Activated naive CD4-positive, alpha-beta T cell (primary cell): ENCODE data around the gene AGMO.

Experiments used
- DNase-seq, 4 experiments: peaks; one replicate each; lab custom pipeline; 2025; lab: John Stamatoyannopoulos, UW

AGMO gene

DNA sequence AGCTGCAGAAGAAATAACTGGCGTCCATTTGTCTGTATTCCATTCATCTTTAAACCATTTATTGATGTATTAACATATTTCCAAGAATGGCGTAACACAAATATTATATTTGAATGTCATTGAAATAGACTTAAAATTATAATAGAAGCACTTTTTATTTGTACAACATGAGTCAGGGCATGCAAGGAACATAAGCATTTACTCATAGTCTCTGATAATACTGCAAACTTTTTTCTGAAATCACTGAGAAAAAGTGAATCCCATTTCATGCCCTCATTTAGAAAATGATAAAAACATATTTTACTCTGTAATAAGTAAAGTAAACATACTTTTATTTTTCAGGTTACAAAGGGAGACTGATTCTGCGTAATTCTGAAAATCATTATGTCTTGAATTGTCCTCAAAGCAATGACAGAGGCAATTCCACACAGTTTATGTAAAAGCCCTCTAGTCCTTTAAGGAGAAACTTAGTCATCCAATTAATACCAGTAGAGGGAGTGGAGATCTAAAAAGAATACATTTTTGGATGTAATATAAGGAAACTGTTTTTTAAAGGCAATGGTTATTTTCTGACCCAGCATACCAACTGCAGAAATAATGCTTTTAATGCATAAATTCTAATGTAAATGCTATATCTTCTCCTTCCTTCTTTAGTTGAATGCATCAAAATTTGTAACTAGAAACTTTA, 58.1 kb downstream of the AGMO start:
- no peak for DNase-seq

DNA sequence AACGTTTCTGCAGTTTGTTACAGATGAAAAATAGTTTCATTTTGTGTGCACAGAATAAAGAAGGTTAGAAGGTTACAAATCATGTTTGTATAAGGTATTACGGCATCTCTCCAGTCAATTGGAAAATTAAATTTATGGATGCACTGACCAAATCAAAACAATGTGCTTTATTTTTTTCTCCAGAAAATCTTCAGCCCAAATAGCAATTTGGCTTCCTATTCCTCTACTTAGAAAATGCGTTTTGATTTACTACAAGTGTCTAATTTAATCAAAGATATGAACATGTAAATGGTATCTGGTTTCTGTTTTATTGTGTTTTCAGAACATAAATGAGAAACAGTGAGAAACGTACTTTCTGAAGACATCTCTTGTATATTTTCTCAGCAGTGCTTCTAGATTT, 63.4 kb downstream of the AGMO start:
- DNase-seq, result no peak

DNA sequence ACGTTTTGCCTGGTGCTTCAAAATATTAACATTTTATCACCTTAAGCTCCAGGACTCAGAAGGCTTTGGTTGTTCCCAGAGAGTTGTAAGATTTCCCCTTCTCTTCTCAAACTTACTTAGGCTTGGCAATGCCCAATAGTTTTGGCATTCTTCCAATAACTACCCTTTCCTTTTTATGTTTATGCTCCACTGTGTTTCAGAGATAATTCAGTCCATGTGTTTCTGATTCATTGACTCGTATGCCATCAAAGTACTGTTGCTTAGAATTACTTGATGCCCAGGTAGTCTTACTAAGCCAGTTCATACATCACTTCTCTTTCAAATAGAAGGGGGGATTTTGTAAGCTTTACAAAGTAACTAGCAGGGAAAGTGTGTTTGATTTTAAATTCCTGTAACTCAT, 66.6 kb downstream of the AGMO start:
- DNase-seq, result no peak

DNA sequence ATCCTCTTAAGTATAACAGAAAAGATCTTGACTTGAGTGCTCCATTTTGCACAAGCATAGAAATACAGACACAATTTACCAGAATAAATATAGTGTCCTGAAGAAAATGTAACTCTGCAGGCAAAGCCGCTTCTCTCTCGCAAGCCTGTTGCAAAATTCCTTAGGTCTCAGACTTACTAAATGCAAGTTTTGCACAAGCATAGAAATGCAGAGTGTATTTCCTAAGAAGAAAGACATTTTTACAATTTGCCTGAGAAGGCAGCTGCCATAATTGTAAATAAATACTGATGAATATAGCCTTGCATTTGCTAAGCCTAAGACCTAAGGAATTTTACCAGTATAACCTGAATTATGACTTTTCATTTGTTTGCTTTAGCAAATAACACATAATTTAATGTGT, 67.1 kb downstream of the AGMO start:
- DNase-seq, result no peak

DNA sequence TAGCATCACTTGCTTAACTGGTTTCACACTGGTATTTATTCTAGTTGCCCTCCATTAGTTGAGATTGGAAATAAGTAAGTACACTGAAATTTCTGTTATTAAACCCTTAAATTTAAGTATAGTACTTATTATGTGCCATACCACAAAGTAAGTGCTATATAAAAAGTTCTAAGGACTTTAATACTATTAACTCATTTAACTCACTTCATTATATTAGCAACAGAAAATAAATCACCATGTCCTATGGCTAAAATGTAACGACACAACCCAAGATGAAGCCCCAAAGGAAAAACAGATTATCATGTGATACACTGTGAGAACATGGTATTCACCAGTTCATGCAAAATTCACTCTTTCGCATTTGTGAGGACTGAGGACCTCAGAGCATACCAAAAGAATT, 70.5 kb downstream of the AGMO start:
- no peak for DNase-seq

DNA sequence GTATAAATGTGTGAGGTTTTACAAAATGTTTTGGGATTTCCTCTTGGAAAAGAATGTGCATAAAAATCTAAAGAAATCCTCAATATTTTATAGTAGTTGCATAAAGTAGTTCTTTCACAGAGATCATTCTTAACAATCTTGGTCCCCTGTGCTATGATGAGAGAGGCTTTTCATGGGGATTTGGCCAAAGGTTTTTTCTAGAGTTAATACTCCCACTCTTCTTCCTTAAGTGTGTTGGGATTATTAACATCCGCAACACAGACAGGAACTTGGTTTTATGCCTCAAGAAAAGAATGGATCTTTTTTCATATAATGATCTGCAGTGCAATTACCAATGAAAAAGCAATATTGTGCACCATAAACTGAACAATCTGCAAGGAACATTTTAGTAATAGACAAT, 71.5 kb downstream of the AGMO start:
- DNase-seq, result no peak

DNA sequence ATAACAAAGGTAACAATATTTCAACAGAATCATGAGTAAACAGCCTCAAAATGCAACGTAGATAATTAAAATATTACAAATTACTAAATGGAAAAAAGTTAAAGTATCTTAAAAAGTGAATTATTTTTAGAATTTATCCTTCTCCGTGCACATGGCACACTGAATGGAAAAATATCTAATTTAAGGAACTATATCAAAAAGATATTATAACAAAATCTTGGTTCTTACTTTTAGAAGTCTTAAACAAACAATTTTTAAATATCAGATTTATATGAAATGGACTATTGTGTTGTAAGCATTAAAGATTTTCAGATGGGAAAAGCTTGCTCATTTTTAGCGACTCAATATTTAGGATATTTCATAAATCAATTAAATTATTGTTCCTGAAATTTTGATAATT, 72.0 kb downstream of the AGMO start:
- no peak for DNase-seq

DNA sequence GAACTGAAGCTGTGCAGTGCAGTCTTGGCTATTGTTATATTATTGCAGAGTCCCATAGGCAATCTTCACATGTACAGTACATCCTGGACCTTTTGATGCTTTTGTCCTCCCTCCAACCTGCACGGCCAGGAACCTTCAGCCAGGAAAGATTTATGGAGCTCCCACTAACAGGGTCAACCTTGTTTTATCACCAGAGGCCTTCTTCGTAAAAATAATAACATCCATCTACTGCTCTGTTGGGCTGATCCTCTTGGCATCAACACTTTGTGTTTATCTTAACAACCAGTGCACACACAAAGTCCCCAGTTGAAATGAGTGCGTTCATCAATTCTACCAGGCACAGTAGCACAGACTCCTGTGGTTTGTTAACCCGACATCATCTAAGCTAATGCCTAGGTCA, 72.4 kb downstream of the AGMO start:
- no peak for DNase-seq

DNA sequence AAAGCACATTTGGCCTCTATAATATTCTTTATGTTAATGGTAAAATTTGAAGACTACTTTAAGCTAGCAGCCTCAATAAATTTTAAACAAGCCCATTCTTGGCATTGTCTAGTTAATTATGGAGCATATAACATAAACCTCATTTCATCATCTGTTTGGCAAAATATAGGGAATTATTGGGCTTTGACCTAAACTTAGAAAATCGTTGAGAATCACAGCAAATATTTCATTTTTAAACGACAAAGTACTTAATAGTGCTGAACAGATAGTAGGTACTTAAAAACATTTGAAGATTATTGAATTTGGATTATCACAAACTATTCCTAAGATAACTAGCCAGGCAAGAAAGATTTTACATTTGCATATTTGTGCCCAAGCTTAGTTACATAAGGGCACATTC, 73.4 kb downstream of the AGMO start:
- DNase-seq, result no peak

DNA sequence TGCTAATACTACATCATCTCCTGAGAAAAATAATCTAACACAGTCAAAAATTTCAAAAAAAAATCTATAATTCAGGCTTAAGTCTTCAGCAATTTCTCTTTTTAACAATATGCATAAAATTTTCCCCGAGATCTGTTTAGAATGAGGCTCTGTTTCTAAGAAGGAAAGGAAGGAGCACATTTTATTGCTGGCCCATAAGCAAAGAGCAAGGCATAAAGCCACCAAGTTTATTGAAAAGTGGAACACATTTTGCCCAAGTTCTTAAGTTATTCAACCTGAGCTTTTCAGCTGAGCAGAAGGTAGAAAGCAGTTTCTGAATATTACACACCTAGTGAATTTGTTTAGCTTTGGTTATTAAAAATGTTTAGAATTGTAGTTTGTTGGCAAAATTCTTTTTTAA, 73.9 kb downstream of the AGMO start:
- DNase-seq, result no peak

DNA sequence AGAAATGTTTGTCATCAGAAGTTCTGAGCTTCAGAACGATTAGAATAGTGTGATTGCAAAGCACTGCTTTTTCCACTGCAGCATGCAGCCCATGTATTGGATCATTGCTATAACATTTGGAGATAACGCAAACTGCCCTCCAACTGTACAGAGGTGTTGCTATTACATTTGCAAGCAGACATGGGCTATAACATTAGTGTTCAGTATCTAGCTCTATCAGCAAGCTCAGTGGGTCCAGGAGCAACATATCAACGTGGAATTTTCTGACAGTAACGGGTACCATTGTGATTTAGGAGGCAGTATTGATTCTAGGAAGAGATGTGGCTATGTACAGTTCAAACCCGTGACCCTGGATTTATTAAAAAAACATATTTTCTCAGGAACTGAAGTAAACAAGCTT, 75.8 kb downstream of the AGMO start:
- DNase-seq, result no peak

DNA sequence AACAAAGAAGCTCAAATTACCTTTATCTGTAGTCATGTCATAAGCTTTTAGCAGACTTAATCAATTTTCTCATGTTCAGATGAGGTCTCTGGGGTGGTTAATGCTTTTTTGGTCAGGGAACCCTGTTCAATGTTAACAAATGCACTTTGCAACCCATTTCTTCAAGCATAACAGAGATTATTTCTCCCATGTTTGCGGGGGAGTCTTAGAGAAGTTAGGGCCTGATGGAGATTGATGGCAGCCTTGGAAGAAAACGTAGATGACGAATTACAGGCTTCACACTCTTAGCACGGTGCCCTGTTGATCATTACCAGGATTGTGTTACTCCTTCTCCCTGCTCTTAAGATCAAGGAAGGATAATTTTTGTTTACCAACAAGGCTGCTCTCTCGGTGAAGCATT, 76.4 kb downstream of the AGMO start:
- DNase-seq, result no peak

DNA sequence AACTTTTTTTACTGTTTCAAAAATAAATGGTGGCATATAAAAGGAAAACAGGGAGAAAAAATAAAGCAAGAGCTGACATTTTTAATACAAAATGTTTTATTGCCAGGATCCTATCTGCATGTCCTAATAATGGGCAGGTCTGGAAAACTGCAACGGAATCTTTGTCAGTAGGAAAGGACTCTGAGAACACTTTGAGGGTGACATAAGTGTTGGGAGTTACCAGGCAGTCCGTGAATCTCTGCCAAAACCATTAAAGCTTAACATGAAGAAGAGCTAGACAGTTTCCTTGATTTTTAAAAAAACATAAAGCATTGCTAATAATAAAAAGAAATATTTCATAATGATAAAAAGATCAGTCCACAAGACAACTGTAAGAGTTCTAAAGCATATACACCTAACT, 80.7 kb downstream of the AGMO start:
- no peak for DNase-seq

DNA sequence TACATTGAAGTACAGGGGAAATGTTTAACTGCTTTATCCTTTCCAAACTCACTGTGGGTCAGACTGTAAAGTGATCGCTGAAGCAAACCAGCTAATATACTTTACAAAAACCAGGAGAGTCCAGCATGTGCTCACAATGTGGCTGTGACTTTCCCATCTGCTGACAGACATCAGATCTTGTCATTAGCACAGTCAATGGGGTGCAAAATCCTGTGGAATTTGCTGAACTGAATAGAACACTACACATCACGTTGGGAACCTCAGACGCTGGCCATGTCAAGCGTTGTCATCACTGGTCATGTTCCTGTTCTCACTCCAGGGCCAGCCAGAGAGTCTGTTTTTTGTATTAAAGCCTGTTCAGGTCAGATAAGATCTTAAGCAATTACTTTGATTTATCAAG, 83.4 kb downstream of the AGMO start:
- no peak for DNase-seq

DNA sequence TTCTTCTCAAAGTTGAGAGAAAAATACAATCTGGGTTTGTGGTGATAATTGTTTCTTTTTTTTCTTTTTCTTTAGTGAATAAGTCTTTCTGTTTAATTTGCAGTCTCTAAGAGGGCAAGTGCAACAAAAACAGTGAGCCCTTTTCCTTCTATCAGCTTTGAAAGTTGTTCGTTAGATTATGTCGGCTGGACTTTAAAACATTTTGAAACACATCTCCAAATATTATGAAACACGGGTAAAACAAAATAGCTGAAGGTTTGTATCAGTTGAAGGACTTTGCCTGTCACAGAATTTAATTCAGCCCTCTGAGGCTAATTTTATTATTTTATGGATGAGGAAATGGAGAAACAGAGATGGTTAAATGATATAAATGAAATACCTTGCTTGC, 85.3 kb downstream of the AGMO start:
- DNase-seq, result no peak

DNA sequence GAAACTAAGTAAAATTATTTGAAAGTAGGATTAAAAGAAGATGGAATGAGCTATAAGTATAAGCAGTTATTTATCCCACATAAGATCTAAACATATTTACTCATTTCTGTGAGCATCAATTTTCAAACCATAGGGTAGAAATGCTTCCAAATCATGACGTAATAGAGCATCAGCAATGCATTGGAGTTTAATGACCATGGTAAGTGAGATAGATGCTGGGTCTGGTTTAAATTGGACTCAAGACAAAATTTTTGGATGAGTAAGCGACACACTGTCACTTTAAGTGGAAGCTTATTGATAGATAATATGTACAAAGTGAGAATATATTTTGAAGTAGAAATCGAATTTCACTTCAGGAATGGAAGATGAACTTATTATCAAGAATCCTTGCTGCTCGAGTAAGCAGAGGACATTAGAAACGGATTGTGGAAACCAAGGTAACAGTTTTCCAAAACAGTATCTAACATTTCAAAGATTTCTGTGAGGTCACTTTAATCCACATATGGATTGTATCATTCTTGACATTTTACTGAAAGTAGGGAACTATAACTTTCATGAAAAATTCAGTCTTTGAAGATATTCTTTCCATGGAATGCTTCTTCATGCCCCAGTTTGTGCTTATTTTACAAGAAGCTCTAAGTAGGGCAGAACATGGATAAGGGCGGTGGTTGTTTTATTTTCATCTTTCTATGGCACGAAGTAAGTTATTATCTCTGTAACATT, 85.8 kb downstream of the AGMO start:
- no peak for DNase-seq

DNA sequence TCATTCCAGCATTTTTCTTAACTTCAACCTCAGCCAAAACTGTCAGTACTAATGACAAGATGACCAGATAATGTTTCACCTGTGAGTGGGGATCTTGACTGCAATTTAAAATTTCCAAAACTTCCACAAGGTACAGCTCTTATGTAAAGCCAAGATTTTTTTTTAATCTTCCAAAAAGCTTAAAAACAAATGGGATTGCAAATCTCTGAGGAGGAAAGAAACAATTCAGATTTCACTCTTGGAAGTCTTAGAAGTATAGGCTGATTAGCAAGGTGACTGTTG, 90.2 kb downstream of the AGMO start:
- no peak for DNase-seq

DNA sequence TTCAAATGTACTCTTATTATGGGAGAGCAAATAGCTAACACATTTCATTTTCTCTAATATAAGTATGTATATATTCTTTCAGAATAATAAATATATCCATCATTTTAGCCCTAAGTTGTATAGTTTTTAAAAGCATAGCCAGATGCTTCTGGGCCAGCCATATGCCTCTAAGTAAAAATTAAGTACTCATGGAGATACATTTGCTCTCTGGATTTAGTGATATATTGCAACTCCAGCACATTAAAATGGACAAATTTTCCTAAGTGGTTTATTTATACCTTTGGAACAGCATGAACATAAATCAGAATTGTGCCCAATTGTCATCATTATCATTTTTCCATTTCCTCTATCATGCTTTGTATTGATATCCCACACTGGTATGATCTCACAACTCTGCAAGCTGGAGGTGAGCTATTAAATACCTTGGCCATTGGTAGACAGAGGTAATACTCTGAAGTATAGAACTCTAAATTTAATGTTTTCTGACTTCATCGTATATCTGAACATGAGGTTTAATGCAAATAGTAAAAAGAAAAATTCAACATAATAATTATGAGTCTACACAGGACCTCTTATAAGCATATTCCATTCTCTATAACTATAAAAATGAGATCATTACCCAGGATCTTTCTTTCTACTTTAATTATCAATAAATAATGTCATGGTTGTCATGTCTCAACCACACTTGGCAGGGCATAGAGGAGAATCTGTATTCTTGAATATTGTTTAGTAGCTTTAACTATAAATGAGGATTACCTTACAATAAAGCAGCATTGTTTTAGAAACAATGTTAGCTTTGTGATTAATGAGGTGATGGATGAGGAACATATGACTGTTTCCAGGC, 90.8 kb downstream of the AGMO start:
- no peak for DNase-seq

DNA sequence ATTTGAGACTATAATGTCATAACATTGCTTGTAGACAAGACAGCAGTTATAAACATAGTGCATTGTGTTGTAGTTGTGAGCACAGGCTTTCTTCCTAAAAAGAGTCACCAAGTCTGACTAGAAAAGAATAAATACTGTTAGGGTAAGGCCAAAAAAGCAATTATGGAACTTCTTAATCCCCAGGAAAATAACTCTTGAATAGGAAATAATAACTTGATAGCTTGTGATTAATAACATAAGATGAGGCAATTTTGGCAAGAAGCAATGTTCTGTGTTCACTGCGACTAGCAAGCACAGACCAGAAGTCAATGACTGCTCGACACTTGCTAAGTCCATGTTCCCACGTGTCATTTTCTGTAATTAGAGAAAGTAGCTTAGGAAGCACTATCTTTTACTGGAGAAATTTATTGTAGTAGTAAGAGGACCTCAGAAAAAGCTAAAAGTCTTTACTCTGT, 97.1 kb downstream of the AGMO start:
- DNase-seq, result no peak

DNA sequence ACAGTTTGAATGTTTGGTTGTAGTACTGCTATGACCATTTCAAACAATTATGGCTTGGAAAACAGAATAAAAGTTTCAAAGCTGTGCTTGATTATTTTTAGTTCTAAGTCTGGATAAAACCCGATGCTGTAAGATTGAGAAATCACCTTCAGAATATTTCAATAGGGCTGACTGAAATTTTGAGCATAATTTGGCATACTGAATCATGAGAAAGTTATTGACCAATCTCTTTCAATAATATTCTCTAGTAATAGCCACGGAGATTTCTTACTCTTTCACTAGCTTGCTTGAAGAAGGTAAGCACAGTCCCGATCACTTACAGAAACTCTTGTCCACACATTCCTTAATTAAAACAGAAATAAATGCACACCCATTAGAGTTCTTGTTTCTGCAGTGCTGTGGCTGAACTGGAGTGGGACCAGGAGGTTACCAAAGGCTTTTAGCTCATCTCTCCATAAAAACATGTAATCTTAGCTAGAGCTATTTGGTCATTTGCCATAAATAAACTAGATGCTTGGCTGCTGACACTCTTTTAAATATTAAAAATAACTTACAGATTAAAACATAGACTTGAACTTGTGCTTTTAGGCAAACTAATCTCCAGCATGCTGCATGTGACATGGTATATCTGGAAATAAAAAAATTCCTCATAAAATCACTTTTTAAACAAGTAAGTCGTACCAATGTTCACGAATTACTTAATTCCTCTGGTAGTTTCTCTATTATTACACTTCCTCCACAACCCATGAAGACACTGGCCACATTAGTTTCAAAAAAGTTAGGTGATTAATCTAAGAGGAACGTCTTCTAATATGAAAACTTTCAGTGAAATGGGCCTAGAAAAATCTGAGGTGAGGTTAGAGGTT, 97.8 kb downstream of the AGMO start:
- DNase-seq, result no peak

DNA sequence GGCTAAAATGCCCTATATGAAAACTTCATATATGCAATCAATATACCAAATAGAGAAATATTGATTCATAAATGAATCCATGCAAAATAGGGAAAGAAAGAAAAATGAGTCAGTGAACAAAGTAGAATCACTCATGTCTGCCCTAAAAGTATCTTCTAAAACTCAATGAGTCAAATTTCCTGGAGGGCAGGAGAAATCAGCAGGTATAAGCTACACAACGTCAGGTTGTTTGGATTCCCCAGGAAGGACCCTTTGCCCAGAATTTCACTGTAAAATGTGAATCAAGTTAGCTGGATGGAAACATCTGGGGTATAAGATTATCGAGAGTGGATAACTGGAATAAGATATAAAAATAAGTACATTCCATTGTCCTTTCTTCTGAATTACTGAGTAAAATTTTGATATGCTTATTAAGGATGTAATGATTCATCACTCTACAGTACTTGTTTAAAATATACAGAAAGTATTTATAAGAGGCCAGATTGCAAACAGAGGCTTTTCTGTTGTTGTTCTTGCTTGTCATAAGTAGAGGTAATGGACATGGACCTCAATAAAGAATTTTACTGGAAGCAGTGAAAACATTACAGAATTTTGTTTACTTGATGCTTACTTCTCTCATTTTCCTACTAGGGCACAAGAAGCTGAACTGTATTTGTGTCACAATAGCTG, 99.0 kb downstream of the AGMO start:
- no peak for DNase-seq

DNA sequence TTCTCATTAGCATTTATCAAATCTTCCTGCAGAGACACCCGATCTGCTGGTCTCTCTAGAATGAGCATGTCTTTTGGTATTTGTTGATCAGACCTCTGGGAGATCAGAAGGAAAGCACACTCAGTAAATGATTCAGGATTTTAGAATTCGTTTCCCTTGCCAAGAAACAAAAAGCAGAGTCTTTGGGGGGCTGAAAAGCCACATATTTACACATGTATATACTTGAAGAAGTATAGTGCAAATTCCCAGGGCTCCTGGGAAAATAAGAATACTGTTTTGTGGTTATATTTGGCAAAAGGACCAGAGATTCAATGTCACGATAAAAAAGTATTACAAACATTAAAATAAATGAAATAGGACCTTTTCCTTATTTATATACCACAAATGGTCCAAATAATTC, 100.2 kb downstream of the AGMO start:
- no peak for DNase-seq
